K562 (cell line): ENCODE measurements around the gene FIS1. TPM values are rescaled to one million over a fixed set of nuclear protein-coding genes. Genes with fewer than 3 reads are reported as not detected.

Source experiments
- CHD4 ChIP-seq: fragments of 200-600 bp; sonication (generic); IDR thresholded peaks from 3 replicates; pipeline ENCODE4 v1.6.1; 2012; ENCODE audit warnings: low read depth, mild to moderate bottlenecking, mixed read lengths, low read length, inconsistent platforms; ENCODE audit not compliant: insufficient read depth, insufficient replicate concordance, poor library complexity, severe bottlenecking
- HDAC1 ChIP-seq, 2 experiments: fragments of 450-650 bp; IDR thresholded peaks; 2 replicates each; pipeline ENCODE4 v1.6.1; 2016 to 2017; ENCODE audit warnings: inconsistent platforms in 1 of 2, mild to moderate bottlenecking in 1 of 2, moderate library complexity in 1 of 2
- HNRNPH1 ChIP-seq: fragments of 200-400 bp; formaldehyde crosslinking; optimal IDR thresholded peaks from 2 replicates; pipeline ENCODE3; 2017; ENCODE audit warnings: low read depth, mild to moderate bottlenecking, low read length, moderate library complexity
- HNRNPLL ChIP-seq: fragments of 200-400 bp; formaldehyde crosslinking; IDR thresholded peaks from 2 replicates; pipeline ENCODE4 v1.6.1; 2017; ENCODE audit warnings: low read length, low read depth, mild to moderate bottlenecking; ENCODE audit not compliant: poor library complexity, severe bottlenecking
- NEUROD1 ChIP-seq: fragments of 150-350 bp; IDR thresholded peaks from 2 replicates; pipeline ENCODE4 v1.6.1; 2014; ENCODE audit warnings: borderline replicate concordance, low read length, low read depth; ENCODE audit not compliant: partially characterized antibody
- RBM17 ChIP-seq: fragments of 200-400 bp; formaldehyde crosslinking; IDR thresholded peaks from 2 replicates; pipeline ENCODE4 v1.6.1; 2017; ENCODE audit warnings: low read depth, mild to moderate bottlenecking, low read length, borderline replicate concordance
- SAP30 ChIP-seq: fragments of 200-600 bp; sonication (generic); IDR thresholded peaks from 2 replicates; pipeline ENCODE4 v1.6.1; 2012; ENCODE audit warnings: borderline replicate concordance, low read depth, mild to moderate bottlenecking, moderate library complexity, low read length, control low read depth, inconsistent platforms; ENCODE audit not compliant: insufficient read depth, poor library complexity, severe bottlenecking
- THRAP3 ChIP-seq: fragments of 450-650 bp; IDR thresholded peaks from 2 replicates; pipeline ENCODE4 v1.6.1; 2016; ENCODE audit warnings: mild to moderate bottlenecking, inconsistent platforms, borderline replicate concordance
- TOE1 ChIP-seq, 2 experiments: fragments of 450-650 bp in 1 of 2; sonication (generic) in 1 of 2; formaldehyde crosslinking in 1 of 2; IDR thresholded peaks; 2 replicates each; pipeline versions ENCODE4 v1.7.1 to v1.8.0; 2016 to 2022; ENCODE audit warnings: borderline replicate concordance in 2 of 2, mild to moderate bottlenecking in 2 of 2, antibody characterized with exemption in 1 of 2, inconsistent platforms in 1 of 2, low read depth in 1 of 2, missing genetic modification reagents in 1 of 2, moderate library complexity in 1 of 2
- XRCC3 ChIP-seq: fragments of 450-650 bp; IDR thresholded peaks from 2 replicates; pipeline ENCODE4 v1.6.1; 2017; ENCODE audit warnings: mild to moderate bottlenecking, moderate library complexity
- ZFPM2 ChIP-seq: fragments of 250-450 bp; sonication (Bioruptor Pico); IDR thresholded peaks from 2 replicates; pipeline ENCODE4 v1.5.1; 2022; ENCODE audit warnings: mild to moderate bottlenecking
- ZNF184 ChIP-seq: sonication (generic); formaldehyde crosslinking; IDR thresholded peaks from 2 replicates; pipeline ENCODE4 v1.5.0; 2020; ENCODE audit warnings: missing genetic modification reagents
- ZNF316 ChIP-seq: fragments of 450-650 bp; IDR thresholded peaks from 2 replicates; pipeline ENCODE4 v1.6.1; 2016
- ZNF561 ChIP-seq: fragments of 450-650 bp; formaldehyde crosslinking; conservative IDR thresholded peaks from 2 replicates; pipeline ENCODE4 v1.4.0; 2020; ENCODE audit warnings: mild to moderate bottlenecking, moderate library complexity
- ZNF668 ChIP-seq: fragments of 250-450 bp; sonication (Bioruptor Pico); IDR thresholded peaks from 2 replicates; pipeline ENCODE4 v1.8.0; 2022; ENCODE audit warnings: mild to moderate bottlenecking, inconsistent platforms
- ZNF830 ChIP-seq: fragments of 250-450 bp; sonication (Bioruptor Pico); IDR thresholded peaks from 2 replicates; pipeline ENCODE4 v1.5.0; 2021; ENCODE audit warnings: mild to moderate bottlenecking
- polyA plus RNA-seq, 8 experiments: library from polyadenylated mRNA; depleted of rRNA in 4 of 8; stranded (reverse) in 5 of 8; unstranded in 3 of 8; fragments of >200 nt; fragmentation: Nextera tagmentation in 2 of 8; fragmentation: Illumina TruSeq in 1 of 8; extraction: Ambion mirVana in 2 of 8; extraction: Trizol in 1 of 8; gene quantifications; 2 replicates each; pipeline versions ENCODE4 v1.2.1 to v1.2.3, GENCODE V29; 2011 to 2014; ENCODE audit warnings: inconsistent platforms in 1 of 8, missing spikeins in 1 of 8
- total RNA-seq, 7 experiments: library from RNA; depleted of rRNA in 6 of 7; stranded (reverse); fragments of >200 nt in 6 of 7; fragmentation: Illumina TruSeq in 2 of 7; extraction: Trizol in 2 of 7; gene quantifications; 2 replicates each; pipeline versions ENCODE4 v1.2.1 to v1.2.3, GENCODE V29; 2011 to 2021; ENCODE audit warnings: low replicate concordance in 1 of 7
- TF ChIP-seq, protein P1 (sequence below): fragments of 450-650 bp; IDR thresholded peaks from 2 replicates; pipeline ENCODE4 v1.6.1; 2016; ENCODE audit warnings: mild to moderate bottlenecking, moderate library complexity

Gene FIS1
- total and polyA plus RNA-seq, 9 of the 15 experiments (the other 6 are each of a cell fraction or from before 2014, with no cell fraction given), result 86.0 to 257 (median 144) TPM

DNA sequence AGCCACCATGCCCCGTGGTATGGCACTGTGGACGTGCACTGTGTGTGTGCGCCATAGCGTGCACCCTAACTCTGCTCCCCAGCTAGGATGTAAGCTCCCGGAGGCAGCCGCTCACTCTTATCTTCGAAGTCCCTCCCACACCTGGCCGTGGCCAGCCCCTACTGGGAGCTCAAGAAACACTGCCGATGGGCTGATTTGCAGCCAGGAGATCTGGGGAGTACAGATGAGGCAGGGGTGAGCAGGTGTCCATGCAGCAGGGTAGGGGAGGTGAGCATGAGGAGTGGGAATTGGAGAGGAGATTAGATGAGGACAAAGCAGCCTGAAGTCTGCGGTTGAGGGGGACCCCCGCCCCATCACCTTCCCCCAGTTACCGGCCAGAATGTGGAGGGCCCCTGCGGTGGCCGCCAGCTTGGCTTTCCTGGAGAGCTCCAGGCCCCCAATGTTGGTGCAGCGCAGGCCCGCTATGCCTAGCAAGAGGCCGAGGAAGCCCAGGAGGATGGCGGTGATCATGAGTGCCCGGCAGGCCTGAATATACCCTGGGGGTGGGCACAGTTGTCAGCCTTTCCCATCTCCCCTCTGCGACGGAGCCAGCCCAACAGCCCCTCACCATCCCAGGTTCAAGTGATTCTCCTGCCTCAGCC is 10.9 kb downstream of the FIS1 start (continued):
- TF ChIP-seq ZNF830, result no peak
- no peak for TF ChIP-seq TOE1 (IDR thresholded peaks at IDR 0.05; ENCODE audit: borderline replicate concordance)
- TF ChIP-seq TOE1 (CRISPR knock-in tag; IDR thresholded peaks at IDR 0.05; ENCODE audit: borderline replicate concordance, low read depth), result no peak
- TF ChIP-seq HDAC1 (IDR thresholded peaks at IDR 0.05), result no peak; a peak in 1 of 4 replicates
- no peak for TF ChIP-seq ZNF561 (CRISPR knock-in tag)
- no peak for TF ChIP-seq ZNF184 (CRISPR knock-in tag)
- TF ChIP-seq ZNF668, result no peak
- TF ChIP-seq RBM17, result no peak
- no peak for TF ChIP-seq SAP30
- no peak for TF ChIP-seq THRAP3
- TF ChIP-seq, protein P1, sequence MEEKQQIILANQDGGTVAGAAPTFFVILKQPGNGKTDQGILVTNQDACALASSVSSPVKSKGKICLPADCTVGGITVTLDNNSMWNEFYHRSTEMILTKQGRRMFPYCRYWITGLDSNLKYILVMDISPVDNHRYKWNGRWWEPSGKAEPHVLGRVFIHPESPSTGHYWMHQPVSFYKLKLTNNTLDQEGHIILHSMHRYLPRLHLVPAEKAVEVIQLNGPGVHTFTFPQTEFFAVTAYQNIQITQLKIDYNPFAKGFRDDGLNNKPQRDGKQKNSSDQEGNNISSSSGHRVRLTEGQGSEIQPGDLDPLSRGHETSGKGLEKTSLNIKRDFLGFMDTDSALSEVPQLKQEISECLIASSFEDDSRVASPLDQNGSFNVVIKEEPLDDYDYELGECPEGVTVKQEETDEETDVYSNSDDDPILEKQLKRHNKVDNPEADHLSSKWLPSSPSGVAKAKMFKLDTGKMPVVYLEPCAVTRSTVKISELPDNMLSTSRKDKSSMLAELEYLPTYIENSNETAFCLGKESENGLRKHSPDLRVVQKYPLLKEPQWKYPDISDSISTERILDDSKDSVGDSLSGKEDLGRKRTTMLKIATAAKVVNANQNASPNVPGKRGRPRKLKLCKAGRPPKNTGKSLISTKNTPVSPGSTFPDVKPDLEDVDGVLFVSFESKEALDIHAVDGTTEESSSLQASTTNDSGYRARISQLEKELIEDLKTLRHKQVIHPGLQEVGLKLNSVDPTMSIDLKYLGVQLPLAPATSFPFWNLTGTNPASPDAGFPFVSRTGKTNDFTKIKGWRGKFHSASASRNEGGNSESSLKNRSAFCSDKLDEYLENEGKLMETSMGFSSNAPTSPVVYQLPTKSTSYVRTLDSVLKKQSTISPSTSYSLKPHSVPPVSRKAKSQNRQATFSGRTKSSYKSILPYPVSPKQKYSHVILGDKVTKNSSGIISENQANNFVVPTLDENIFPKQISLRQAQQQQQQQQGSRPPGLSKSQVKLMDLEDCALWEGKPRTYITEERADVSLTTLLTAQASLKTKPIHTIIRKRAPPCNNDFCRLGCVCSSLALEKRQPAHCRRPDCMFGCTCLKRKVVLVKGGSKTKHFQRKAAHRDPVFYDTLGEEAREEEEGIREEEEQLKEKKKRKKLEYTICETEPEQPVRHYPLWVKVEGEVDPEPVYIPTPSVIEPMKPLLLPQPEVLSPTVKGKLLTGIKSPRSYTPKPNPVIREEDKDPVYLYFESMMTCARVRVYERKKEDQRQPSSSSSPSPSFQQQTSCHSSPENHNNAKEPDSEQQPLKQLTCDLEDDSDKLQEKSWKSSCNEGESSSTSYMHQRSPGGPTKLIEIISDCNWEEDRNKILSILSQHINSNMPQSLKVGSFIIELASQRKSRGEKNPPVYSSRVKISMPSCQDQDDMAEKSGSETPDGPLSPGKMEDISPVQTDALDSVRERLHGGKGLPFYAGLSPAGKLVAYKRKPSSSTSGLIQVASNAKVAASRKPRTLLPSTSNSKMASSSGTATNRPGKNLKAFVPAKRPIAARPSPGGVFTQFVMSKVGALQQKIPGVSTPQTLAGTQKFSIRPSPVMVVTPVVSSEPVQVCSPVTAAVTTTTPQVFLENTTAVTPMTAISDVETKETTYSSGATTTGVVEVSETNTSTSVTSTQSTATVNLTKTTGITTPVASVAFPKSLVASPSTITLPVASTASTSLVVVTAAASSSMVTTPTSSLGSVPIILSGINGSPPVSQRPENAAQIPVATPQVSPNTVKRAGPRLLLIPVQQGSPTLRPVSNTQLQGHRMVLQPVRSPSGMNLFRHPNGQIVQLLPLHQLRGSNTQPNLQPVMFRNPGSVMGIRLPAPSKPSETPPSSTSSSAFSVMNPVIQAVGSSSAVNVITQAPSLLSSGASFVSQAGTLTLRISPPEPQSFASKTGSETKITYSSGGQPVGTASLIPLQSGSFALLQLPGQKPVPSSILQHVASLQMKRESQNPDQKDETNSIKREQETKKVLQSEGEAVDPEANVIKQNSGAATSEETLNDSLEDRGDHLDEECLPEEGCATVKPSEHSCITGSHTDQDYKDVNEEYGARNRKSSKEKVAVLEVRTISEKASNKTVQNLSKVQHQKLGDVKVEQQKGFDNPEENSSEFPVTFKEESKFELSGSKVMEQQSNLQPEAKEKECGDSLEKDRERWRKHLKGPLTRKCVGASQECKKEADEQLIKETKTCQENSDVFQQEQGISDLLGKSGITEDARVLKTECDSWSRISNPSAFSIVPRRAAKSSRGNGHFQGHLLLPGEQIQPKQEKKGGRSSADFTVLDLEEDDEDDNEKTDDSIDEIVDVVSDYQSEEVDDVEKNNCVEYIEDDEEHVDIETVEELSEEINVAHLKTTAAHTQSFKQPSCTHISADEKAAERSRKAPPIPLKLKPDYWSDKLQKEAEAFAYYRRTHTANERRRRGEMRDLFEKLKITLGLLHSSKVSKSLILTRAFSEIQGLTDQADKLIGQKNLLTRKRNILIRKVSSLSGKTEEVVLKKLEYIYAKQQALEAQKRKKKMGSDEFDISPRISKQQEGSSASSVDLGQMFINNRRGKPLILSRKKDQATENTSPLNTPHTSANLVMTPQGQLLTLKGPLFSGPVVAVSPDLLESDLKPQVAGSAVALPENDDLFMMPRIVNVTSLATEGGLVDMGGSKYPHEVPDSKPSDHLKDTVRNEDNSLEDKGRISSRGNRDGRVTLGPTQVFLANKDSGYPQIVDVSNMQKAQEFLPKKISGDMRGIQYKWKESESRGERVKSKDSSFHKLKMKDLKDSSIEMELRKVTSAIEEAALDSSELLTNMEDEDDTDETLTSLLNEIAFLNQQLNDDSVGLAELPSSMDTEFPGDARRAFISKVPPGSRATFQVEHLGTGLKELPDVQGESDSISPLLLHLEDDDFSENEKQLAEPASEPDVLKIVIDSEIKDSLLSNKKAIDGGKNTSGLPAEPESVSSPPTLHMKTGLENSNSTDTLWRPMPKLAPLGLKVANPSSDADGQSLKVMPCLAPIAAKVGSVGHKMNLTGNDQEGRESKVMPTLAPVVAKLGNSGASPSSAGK, result no peak
- no peak for TF ChIP-seq ZNF316
- no peak for TF ChIP-seq CHD4
- no peak for TF ChIP-seq ZFPM2 (CRISPR knock-in tag)
- peak; percentile 24 for TF ChIP-seq NEUROD1
- TF ChIP-seq HNRNPH1, result no peak
- no peak for TF ChIP-seq XRCC3
- no peak for TF ChIP-seq HNRNPLL
